ENCODE measurements around the gene THBD.

The THBD gene

GRCh38 chr20:23049201-23050075 is at the start of gene THBD:
Gene THBD, minus strand, starts transcription at chr20:23049672. Its CDS starts 168 bp downstream, at chr20:23049504.
- DNase-seq = no peak

DNA sequence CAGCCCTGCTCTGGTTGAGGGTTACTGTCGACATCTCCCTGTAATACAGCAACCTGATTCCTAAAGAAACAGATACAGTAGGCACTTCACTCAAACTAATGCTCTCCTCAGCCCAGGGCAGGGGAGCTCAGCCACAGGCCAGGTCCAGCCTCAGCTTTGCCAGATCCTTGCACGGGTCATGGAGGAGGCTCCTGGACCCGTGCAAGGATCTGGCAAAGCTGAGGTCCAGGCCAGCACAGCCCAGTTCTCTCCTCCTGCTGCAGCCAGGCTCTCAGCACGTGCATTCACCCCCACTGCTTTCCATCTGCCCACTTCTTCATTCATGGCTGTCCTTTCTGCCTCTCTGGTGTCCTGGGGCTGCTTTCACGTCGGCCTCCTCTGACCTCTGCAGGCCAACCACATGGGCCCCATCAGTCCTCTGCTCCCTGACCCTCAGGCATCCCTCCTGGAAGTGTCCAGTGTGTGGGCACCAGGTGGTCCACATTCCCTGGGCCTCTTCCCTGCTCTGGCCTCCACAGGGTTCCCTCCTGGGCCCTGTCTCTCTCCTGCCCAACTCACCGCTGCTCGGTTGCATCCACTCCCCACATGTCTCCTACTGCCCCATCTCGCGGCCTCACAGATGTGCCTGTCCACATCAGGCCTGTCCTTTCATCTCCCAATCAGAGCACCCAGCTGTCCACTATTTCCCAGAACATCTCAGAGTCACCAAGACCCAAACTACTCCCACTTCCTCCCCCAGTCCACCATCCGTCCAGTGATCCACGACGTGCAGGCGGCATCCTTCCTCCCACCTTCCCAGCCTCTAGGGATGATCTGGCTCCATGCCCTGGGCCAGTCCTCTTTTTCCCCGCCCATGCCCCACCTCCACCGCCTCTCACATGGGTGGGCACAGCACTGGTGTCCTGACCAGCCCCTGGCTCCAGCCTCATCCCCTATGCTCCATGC is 48.4 kb upstream of the THBD start:
- DNase-seq = no peak

GRCh38 chr20:23096986-23097520 is 47.6 kb upstream of the THBD start:
- DNase-seq = no peak

- no peak for DNase-seq
Measured at GRCh38 chr20:23096097-23096496, 46.6 kb upstream of the THBD start.

GRCh38 chr20:23095499-23095898 is 46.0 kb upstream of the THBD start:
- no peak for DNase-seq

- no peak for DNase-seq
Measured at GRCh38 chr20:23094927-23095326, 45.5 kb upstream of the THBD start.

DNA sequence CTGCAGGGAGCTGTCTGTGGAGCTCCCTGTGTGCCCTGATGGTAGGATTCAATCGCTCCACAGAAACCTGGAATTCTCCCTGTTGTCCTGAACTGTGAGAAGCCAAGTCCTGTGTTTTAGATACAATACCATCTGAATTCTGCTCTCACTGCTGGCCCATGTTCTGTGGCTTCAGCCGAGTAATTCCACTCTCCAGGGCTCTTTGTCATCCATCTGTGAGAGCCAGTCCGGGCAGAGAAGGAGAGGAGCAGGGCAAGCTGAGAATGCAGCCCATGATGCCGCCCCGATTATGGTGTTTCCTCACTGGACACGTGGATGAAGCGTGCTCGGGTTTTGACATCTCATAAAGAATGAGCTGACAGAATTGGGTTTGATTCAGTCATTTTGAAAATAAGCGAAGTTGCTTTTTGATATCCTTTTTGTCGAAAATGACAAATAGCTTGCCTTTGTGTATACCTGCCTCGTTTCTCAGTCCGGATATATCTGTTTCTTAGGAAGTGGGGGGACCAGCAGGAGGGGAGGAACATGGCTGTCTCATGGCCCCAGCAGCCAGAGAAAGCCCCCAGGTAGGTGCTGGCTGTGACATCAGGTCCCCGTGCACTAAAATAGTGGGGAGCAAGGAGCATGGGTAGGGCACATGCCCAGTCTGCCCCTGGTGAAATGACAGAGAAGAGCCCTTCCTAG is 44.9 kb upstream of the THBD start:
- no peak for DNase-seq

DNA sequence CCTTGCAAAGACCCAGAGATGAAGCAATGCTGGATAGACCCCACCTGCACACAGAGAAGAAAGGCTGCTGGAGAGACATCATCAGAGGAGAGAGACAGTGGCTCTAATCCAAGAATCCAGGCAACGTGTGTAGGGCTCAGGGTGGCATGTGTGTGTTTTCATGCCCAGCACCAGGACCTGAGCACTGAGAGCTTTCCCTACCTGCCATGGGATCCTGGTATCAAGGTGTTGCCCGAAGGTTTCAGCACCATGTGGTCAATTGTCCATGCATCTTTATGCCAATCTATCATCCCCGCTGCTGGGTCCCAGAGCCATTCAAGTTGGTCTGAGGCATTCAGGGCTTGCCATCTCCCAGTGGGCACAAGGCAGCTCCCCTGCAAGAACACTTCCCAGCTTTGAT is 44.1 kb upstream of the THBD start:
- no peak for DNase-seq

DNA sequence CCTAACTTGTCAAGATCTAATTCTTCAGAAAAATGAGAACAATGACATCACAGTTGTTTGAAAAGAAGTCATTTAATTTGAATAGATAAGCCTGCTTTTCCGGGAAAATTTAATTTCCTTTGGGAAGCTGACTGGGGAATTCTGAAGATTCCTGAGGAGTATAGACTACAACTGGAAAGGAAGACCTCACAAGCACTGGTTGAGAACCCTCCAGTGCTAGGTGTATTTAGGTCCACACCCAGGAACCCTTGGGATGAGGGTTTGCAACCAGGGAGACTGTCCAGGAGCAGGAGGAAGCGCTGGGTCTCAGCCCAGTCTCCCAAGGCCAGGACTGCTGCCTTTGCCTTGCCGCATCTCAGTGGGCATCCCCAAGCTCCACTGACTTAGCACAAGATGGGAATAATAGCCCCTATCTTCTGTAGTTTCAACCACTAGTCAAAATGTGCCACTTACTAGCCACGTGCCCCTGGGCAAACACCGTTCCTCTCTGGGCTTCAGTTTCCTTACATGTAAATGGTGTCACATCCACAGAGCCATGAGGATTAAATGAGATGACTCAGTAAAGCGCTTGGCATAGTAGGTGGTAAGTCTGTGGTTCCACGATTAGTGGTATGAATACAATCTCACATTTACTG is 43.5 kb upstream of the THBD start:
- no peak for DNase-seq

DNA sequence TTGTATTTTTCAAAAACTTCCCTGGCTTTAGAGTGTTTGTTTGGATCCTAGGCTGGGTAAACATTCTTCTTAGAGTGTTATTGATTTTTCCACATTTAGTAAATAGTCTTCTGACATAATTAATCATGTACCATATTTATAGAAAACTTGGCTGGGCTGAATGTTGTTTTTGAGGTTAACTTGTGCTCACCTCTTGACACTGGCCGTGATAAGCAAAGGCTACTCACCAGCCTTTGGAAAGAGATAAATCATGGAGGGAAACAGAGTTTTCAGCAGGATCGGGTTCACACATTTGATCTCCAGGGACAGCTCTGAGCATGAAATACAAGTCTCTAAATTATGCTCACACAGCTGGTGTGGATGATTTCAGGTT is 42.9 kb upstream of the THBD start:
- no peak for DNase-seq

GRCh38 chr20:23091721-23092383 is 42.4 kb upstream of the THBD start:
- no peak for DNase-seq

- no peak for DNase-seq
Measured at GRCh38 chr20:23090878-23091277, 41.4 kb upstream of the THBD start.

- DNase-seq = no peak
Measured at GRCh38 chr20:23090147-23090546, 40.7 kb upstream of the THBD start.

GRCh38 chr20:23088866-23089265 is 39.4 kb upstream of the THBD start:
- DNase-seq = no peak

DNA sequence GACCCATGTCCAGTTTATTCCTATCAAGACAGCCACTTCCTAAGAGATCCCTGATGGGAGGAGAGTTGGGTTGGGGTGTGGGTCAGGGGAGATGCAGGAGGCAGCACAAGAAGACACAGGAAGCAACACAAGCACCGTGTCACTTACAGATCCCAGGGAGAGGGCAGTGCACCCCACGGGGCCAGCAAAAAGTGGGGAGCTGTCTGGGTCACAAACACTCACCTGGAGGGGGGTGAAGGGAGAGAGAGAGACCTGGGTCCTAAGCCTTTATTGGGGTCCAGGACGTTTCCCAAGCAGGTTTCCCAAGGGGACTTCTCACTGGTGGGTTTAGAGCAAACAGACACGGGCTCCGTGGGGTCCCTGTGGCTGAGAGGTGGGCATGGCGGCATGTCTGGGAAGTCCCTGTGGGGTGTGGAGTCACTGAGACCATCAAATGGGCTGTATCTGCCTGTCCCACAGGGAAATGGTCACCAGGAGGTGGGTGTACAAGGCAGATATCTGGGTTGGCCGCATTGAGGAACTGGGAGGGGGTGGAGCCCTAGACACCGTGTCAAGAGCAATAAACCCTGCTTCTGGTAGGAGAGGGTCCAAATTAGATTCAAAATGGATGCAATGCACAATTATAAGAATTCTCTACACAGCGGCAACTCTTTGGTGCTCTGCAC is 38.2 kb upstream of the THBD start:
- no peak for DNase-seq

- DNase-seq = no peak
Measured at GRCh38 chr20:23086931-23087411, 37.5 kb upstream of the THBD start.

DNA sequence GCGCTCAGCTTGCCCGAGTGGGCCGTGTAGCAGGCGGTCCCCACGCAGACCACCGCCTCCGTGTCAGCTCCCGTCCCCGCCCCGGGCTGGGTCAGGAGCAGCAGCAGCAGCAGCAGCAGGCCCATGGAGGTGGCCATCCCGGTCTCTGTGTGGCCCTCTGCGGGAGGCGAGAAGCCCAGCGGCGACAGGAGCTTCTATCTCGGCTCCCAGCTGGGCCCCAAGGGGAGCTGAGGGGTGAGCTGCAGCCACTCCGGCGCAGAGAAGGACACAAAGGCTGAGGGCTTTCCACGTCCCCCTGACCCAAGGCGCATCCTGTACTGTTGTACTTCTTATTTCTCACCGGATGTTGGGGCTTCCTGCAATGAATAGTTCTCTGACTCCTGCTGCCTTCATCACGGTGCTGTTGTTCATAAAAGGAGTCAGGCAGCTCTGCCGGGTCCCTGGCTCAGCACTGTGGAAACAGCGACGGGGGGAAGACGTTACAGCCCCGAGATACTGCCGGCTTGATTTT is 36.6 kb upstream of the THBD start, which contains the start of gene CD93:
CD93 (minus strand) TSS at position 269 of the 511 bp plus-strand sequence; CDS start at position 137, 132 bp downstream.
- DNase-seq = no peak

GRCh38 chr20:23085436-23086055 is 36.1 kb upstream of the THBD start:
- DNase-seq = no peak

DNA sequence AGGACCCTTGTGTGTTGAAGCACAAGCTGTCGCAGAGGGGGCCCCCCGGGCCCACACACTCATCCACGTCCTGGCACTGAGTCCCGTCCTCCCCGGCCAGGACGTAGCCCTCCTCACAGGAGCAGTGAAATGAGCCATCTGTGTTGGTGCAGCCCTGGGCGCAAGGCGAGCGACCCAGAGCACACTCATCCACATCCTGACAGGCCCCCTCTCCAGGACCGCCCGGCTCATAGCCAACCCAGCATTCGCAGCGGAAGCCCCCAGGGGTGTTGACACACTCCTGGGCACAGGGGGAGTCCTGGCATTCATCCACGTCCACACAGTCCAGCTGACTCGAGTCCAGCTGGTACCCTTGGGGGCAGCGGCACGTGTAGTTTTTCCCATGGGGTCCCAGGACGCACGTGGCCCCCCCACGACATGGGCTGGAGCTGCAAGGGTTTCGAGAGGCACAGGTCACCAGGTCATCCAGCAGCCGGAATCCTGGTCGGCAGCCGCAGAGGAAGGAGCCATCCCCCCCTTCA is 35.4 kb upstream of the THBD start:
- no peak for DNase-seq

DNA sequence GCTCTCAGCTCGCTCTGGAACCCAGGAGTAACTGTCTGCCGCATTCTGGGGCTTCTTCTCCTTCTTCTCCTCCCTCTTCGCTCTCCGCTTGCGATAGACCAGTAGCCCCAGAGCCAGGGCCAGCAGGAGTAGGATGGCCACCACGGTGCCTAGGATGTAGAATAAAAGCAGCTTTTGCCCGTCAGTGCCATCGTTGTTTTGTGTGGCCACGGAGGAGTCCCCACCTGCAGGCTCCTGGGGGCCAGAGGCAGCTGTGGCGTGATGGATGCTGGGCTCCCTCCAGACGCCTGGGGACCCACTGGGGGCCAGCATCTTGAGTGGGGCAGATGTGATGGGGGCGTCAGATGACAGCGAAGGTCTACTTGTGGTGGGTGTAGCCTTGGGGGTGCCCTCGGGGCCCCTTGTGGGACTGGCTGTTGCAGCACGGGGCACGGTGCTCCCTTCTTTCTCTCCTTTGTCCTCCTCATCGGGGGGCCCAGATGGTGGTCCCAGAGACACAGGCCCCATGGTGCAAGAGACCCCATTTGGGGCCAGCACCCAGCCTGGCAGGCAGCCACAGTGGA is 34.9 kb upstream of the THBD start:
- DNase-seq = no peak

Data from NCI-H1417 treated with DMSO at 0.1 percent for 48 hours (cell line).